ENCODE data around the gene MLYCD.

The MLYCD gene

DNA sequence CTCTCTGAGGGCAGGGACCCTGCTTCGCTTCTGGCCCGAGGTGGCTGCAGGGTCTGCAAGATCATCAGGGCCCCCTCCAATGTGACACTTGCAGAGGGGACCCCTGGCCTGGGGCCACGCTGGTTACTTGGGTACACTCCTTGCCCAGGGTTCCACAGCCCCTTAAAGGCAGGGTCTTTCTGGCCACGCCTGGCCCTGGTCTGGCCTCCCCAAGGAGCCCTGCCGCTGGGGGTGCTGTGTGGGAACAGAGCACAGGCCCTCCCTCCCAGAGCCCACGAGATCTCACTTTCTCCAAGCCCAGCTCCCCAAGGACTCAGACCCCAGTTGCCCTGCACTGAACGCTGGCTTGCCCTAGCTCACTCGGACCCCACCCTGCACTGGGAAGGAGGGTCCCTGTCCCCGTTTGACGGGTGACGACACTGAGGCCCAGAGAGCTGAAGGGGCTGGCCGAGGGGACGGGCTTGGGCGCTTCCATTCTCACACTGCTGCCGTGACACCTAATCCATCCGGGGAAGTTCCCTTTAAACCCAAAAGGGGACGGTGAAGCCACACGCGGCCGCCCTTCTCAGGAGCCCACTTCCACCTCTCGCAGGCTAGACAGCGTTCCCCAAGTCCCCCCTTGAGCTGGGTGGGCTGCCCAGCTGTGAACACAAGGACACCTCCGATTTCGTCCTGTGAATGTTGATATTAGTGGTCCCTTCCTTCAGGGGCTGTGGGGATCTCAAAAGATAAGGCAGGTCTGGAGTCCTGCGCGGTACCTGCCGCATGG, 27.2 kb downstream of the MLYCD start:
- DNase-seq (ENCODE audit: low spot score) = no peak

DNA sequence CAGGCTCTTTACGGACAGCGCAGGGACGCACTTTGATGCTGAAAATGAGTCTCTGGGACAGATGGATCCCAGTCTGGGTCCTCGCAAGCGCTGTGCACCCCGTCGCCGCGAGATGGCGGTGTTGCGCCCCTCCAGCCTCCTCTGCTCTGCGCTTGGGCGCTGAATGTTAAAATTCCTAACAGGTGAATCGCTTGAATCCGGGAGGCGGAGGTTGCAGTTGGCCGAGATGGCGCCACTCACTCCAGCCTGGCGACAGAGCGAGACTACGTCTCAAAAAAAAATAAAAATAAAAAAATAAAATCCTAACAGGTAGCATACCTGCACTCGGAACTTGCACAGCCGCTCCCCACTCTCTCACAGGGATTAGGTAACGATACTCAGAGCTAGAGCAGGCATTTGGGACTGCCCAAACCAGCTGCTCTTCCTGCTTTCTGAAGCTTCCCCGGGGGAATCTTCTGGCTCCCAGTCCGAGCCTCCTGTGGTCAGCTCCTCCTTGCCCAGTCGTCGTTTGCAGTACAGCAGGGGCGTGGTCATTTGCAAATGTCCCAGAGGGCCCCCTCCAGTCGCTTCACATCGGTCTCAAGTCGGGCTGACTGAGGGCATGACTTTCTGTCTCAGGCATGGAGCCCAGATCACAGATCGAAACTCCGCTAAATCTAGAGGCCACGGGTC, 27.9 kb downstream of the MLYCD start:
- DNase-seq (ENCODE audit: low spot score) = peak; percentile 85

DNA sequence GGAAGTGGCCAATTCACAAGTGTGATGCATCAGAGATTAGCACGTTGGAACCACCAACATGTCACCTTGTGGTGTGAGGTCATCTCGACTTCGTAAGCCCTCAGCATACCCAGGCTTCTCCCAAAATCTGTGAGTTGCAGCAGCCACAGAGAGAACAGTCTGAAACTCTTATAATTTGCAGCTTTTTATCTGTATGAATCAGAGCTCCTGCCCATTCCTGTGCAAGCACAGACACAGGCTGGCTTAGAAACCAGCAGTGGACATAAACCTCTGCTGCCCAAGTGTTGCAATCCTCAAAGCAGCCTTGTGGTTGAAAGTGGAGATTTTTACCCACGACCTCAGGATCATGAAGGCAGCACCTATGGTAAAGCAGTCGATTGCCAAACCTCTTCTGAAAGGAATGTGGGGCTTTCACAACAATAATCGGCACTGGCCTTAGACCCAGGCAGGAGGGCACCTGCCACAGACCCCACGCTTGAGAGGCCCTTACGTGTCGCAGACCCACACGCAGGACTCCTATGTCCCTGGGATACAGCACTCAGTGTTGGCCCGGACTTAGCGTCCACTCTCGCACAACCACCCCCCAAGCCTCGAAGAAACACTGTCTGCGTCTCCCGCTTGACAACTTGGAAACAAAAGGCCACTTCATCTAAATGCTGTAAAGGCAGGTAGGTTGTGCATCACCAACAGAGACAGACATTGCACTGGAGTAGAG, 29.6 kb downstream of the MLYCD start:
- no peak for DNase-seq (ENCODE audit: low spot score)

DNA sequence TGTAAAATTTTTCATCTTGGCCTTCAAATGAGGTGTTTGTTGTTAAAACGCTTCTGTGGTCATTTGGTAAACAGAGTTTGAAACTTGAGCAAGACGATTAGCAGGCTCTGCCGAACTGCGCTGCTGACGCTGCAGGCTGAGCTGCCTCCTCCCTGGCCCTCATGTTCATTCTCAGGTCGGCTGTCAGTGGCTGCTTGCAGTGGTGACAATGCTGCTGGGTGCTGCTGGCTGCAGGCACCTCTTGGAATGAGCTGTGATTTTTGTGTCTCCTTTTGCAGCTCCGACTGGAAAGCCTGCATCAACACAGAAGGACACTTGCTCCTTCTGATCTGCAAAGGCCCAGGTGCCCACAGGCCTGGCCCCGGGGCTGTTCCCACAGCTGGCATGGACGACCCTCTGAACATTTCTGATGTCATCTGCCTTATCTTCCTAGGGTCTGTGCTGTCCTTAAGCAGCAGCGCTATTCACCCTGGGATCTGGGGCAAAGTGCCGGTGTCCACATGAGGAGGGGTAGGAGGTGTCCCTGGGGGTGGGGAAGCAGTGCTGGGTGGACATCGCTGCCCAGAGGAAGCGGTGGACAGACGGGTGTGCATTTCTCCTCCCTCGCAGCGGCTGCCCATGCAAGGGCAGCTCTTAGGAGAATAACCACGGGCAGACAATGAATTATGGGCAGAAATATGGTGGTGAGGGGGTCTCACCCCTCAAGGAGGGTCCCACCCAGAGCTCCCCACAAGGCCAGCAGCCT, 31.1 kb downstream of the MLYCD start:
- no peak for DNase-seq (ENCODE audit: low spot score)

DNA sequence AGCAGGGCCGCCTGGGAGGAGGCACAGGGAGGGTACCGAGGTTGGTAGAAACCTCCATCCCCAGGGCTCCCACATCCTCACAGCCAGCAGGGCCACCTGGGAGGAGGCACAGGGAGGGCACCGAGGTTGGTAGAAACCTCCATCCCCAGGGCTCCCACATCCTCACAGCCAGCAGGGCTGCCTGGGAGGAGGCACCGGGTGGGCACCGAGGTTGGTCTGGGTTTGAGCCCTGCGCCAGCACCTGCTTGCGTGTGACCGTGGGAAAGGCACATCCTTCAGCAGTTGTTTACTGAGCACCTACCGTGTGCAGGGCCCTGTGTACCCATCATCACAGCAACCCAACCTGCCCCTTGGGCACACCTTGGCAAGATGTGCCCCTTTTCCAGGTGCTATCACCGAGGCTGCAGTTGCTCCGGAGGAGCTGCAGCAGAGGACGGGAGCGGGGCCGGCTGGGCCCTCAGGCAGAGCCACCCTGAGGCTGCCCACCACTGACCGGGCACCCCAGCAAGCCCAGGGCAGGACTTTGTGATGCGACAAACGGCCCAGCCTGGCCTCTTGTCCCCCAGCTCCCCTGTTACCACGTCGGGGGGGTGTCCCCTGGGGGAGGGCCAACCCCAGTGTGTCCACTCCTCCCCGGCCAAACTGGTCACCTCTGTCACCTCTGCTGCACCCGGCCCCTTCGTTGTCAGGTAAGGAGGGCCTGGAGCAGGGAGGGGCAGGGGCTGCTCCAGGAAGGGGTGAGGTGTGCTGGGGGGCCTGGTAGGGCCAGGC, 32.0 kb downstream of the MLYCD start:
- DNase-seq (ENCODE audit: low spot score) = no peak

DNA sequence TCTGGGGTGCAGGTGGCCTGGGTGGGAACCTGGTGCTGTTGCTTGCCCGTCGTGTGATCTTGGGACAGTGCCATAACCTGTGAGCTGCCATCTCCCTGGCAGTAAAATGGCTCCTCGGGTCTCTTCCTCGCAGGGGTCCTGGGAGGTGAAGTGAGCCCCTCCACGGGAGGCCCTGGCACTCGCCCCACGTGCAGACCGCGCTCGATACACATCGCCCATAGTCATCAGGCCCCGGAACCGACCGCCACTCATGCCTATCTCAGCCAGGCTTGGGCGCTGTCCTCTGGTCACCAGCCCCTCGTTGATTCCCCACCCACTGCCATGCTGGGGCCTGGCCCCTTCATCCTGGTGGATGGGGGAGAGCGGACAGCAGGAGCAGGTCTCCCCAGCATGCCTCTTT, 32.6 kb downstream of the MLYCD start:
- no peak for DNase-seq (ENCODE audit: low spot score)

DNA sequence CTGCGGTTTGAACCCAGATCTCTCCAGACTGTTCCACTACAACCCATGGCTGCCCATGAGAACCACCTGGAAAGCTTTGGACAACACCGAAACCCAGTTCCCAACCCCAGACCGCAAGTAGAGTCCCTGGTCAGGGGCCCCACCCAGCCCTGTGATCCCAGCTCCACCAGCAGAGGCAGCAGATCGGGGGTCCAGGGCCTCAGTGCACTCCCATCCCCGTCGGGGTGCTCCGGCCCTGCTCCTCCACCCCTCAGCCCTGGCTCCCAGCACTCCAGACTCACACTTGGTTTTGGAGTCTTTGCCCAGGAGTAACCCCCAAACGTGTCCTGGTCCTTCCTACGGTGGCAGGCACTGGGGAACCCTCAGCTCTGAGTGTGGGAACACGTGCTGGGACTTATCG, 33.4 kb downstream of the MLYCD start:
- no peak for DNase-seq (ENCODE audit: low spot score)

DNA sequence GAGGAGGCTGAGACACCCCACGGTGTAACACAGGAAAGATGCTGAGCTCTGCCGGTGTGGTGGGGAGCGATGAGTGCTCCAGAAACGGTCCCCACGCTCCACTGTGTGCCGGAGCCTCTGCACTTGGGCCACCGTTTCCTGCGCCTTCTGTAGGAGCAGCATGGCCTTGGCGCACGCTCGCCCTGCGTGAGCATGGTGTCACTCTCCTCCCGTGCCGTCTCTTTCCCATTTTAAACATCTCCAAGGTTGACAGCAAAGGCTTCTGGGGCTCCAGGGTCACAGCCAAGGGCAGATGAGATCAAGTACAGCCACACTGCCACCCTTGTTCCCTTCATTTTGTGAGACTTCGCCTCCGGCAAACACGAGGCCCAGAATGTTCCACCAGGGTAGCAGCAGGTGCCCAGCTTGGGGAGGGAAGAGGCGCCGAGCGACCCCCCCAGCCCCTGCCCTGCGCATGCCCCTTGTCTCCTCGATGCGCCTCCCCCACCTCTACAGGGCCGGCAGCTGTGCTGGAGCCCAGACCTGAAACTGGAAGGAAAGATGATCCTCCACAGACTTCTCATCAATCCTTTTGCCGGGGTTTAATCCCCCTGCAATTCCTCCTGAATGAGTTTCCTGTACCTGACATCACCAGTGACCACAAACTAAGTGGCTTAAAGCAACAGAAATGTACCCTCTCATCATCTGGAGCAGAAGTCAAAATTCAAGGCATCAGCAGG, 34.2 kb downstream of the MLYCD start:
- no peak for DNase-seq (ENCODE audit: low spot score)

DNA sequence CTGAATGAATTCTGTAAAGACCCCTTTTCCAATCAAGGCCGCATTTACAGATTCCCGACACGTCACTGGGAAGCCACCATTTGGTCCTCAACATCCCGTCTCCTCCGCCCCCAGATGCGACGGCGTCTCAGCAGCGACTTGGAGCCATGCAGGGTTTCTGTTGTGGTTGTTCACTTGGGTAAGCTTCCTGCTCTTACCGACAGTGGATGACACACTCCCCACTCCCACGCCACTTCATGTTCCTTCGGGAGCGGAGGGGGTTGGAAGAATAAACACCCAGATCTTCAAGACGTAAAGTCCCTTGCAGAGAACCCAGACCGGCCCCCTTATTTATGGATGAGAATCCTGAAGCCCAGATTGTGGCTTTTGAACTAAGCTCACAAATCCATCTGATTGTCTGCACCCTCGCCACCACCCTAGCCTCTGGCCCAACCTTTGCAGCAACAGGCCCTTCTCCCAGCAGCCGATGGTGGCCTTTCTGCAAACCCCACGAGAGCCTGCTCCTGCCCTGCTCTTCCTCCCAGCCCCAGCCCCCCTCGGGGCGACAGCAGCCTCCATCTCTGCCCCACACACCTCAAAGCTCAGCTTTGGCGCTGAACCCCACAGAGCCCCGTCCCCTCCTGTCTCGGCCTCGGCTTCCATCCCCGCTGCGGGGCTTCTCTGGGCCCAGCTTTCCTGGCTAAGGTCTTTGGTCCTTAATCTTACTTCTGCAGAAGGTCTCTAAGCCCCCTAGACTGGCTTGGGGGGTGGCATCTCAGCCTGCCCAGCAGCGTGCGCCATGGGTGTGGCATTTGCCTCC, 35.2 kb downstream of the MLYCD start:
- DNase-seq (ENCODE audit: low spot score) = no peak

DNA sequence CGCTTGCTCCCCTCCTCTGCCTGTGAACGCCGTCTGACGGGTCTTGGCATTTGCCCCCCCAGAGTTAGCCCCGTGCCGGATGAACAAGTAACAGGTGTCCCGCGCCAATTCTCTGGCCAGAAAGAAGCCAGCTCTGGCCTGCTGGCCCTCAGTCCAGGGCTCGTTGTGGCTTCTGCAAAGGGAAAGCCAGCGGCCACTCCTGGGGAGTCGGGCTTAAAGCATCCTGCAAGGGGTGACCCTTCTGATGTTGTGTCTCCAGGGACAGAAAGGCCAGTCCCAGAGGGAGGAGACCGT, 35.7 kb downstream of the MLYCD start:
- DNase-seq (ENCODE audit: low spot score) = no peak

DNA sequence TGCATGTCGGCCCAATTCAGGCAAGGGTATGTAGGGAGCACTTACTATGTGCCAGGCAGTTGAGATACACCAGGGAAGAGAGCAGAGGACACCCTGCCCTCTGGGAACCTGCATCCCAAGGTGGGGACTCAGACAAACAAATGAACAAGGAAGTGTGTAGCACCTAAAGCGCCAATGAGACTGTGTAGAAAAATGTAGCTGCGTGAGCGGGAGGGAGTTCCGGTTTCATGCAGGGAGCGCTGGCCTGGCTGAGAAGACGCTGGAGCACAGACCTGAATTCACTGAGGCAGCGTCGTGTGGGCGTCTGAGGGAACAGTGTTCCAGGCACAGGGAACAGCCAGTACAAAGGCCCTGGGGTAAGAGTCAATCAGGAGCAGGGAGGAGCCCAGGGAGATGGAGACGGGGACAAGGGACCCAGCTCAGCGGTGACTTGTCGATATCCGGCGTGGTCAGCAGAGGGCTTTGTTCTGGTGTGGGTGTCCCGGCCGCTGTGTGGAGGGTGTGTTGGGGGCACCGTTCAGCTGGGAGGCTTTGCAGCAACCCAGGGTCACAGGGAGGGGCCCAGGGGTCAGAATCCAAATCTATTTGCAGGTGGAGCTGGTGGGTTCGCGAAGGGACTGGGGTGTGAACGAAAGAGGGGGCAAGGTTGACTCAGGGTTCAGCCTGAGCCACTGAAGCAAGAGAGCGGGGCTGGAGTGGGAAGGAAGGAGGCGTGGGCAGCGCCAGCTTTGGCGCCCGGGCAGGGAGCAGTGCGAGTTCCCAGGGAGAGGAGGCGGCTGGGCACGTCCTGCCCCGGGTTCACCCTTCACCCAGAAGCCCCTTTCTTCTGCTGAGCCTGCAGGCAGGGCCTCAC, 36.3 kb downstream of the MLYCD start:
- no peak for DNase-seq (ENCODE audit: low spot score)

DNA sequence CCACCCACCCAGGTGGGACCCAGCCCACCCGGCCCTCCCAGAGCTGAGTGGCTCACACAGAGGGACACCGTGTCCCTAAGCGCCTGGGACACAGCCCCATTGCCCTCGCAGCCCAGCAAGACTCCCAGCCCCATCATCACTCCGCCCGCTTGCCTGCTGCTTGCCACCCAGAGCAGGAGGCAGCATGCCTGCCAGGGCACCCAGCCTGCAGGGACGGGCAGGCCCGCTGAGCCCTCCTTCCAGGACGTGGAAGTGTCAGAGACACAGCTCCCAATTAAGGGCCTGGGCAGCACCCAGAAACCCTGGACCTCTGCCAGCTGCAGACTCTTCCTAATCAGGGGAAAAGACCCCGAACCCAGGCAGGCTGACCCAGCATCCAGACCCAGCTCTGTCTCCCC, 36.9 kb downstream of the MLYCD start:
- DNase-seq (ENCODE audit: low spot score) = no peak

DNA sequence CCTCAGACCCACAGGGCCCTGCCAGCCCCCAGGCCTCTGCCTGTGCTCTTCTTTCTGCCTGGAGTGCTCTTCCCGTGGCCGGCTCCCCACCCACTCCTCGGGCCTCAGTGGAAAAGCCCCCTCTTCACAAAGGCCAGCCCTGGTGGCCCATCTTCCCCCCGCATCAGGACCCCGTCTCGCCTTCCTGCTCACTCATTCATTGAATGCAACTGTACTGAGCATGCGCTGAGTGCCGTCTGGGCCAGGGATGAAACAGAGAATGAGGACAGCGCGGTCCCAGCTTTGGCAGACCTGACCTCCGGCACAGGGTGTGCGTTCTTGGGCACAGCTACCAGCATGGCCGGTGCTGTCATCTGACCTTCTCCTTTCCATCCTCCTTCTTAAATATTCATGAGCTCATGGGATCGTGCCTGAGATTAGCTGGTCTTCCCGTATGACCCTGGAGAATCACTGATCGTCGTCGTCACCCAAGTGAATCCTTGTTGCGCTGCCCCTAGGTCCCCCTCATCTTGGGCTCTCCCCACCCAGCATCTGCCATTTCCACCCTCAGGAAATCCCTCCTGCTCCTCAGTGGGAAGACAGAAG, 37.8 kb downstream of the MLYCD start:
- DNase-seq (ENCODE audit: low spot score) = no peak

DNA sequence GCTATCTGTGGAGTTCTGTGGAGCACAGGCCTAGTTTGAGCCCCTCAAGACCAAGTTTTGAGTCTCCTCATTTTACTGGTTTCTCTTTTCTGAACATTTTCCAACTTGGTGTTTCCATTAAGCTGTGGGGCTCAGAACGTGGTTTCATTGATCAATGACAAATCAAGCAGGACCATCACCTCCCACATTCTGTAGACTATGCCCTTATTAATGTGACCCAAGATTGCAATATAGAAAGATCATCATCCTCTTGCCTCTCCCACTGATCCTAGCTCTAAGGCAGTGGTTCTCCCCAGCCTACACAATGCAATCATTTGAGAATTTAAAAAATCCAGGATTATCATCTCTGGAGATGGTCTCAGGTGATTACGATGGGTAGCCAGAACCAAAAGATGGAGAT, 38.4 kb downstream of the MLYCD start:
- no peak for DNase-seq (ENCODE audit: low spot score)

DNA sequence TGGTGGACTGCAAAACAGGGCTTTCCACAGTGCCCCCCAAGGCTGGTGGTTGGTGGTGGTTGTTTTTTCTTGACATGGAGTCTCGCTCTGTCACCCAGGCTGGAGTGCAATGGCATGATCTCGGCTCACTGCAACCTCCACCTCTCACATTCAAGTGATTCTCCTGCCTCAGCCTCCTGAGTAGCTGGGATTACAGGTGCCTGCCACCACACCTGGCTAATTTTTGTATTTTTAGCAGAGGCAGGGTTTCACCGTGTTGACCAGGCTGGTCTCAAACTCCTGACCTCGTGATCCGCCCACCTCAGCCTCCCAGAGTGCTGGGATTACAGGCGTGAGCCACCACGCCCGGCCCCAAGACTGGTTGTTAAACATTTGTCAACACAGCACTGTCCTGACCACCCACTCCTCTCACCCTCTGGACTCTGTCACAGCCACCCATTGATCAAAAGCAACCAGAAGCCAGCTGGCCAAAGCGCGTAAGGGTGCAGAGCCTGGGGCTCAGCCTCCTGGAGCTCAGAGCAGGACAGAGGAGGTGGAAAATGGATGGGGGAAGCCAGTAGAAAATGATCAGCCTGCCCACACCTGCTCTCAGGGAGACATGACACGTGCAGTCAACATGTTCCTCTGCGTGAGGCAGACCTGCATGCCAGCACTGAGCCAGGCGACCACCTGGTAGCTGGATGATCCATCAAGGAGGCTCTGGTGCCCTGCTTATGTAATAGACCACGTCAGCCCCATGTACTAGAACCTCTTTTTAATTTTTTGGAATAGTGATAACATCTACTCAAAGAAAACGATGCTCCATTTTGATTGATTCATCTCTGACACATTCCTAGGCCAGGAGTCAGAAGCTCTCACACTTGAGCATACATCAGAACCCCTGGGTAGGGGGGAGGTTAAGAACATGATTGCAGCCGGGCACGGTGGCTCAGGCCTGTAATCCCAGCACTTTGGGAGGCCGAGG, 39.3 kb downstream of the MLYCD start:
- no peak for DNase-seq (ENCODE audit: low spot score)

DNA sequence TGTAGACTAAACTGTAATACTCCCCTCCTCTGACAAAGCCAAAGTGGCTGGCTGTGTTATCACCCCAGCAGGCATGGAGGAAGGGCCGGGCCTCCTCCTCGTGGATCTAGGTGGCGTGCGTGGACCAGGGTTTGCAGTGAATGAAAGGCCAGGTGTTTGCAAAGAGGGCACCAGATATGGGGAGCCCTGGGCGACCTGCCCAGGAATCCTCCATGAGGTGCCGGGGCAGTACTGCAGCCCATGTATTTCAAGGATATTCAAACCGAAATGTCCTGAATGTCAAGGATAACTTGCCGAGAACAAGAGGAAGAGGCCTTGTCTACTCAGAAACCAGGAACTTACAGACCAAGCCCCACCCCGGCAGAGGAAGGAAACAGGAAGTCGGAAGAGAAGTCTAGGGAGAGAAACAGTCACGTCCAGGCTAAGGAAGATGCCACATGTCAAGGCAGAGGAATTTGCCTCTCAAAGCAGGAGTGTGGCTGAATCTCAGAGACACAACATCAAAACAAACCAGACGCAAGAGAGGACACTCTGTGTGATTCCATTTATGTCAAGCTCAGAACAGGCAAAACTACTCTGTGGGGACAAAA, 40.4 kb downstream of the MLYCD start:
- DNase-seq (ENCODE audit: low spot score) = no peak

DNA sequence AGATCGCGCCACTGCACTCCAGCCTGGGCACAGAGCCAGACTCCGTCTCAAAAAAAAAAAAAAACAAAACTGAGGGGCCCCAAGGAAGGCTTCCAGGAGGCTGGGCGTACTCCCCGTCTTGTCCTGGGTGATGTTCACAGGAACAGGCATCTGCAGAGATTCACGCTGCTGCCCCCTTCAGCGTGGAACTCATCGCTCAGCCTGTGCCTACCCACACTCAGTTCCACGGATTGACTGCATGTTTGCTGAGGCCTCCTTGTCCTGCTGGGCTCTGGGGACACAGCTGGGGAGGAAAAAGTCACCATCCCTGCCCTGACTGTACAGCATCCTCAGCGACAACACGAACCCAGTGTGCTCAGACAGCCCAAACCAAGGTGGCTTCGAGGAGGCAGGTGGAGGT, 41.2 kb downstream of the MLYCD start:
- DNase-seq (ENCODE audit: low spot score) = no peak
